Measurements from ENCODE around the gene RRP8. TPM values are rescaled to one million over a fixed set of nuclear protein-coding genes. Genes with fewer than 3 reads are reported as not detected.

Gene RRP8
- total RNA-seq, 1 donor from 2014 or later: 11.3 TPM

- DNase-seq: no peak
These were observed 3.5 kb downstream of the RRP8 start for GRCh38 chr11:6599881-6600390.

- no peak for DNase-seq
These were observed 4.0 kb downstream of the RRP8 start for GRCh38 chr11:6599449-6599848.

GRCh38 chr11:6598555-6598954 lies 4.9 kb downstream of the RRP8 start:
- no peak for DNase-seq

GRCh38 chr11:6596239-6596877 lies 7.1 kb downstream of the RRP8 start:
- no peak for DNase-seq

GRCh38 chr11:6594142-6594768 lies 9.2 kb downstream of the RRP8 start:
- no peak for DNase-seq

DNA sequence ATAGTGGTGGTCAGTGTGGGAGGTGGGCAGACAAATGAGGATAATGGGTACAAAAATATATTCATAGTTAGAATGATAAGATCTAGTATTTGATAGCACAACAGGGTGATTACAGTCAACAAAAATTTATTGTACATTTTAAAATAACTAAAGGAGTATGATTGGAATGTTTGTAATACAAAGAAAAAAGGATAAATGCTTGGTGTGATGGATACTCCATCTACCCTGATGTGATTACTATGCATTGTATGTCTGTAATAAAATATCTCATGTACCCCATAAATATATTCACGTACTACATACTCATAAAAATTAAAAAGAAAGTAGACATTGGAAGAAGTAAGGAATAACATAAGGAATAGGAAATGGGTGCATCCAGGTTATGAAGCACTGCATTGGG lies 15.4 kb downstream of the RRP8 start:
- no peak for DNase-seq

GRCh38 chr11:6587360-6587953 lies 16.0 kb downstream of the RRP8 start:
- DNase-seq: no peak

- no peak for DNase-seq
These were observed 16.7 kb downstream of the RRP8 start for GRCh38 chr11:6586434-6587359.

DNA sequence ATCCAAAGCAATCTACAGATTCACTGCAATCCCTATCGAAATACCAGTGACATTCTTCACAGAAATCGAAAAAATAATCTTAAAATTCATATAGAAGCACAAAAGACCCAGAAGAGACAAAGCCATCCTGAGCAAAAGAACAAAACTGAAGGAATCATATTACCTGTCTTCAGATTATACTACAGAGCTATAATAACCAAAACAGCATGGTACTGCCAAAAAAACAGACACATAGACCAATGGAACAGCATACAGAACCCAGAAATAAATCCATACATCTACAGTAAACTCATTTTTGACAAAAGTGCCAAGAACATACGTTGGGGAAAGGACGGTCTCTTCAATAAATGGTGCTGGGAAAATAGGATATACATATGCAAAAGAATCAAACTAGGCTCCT lies 18.9 kb downstream of the RRP8 start:
- no peak for DNase-seq

- no peak for DNase-seq
These were observed 19.8 kb downstream of the RRP8 start for GRCh38 chr11:6583584-6583983.

DNA sequence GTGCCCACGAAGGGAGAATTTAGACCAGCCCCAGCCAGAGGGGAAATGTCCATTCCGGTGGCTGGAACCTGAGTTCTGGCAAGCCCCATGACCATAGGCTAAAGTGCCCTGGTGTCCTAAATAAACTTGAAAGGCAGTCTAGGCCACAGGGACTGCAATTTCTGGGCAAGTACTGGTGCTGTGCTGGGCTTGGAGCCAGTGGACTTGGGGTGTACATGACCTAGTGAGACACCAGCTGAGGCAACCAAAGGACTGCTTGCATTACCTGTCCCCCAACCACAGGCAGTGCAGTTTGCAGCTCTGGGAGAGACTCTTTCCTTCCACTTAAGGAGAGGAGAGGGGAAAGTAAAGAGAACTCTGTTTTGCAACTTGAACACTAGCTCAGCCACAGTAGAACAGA lies 23.7 kb downstream of the RRP8 start:
- no peak for DNase-seq

- no peak for DNase-seq
These were observed 25.3 kb downstream of the RRP8 start for GRCh38 chr11:6578134-6578533.

DNA sequence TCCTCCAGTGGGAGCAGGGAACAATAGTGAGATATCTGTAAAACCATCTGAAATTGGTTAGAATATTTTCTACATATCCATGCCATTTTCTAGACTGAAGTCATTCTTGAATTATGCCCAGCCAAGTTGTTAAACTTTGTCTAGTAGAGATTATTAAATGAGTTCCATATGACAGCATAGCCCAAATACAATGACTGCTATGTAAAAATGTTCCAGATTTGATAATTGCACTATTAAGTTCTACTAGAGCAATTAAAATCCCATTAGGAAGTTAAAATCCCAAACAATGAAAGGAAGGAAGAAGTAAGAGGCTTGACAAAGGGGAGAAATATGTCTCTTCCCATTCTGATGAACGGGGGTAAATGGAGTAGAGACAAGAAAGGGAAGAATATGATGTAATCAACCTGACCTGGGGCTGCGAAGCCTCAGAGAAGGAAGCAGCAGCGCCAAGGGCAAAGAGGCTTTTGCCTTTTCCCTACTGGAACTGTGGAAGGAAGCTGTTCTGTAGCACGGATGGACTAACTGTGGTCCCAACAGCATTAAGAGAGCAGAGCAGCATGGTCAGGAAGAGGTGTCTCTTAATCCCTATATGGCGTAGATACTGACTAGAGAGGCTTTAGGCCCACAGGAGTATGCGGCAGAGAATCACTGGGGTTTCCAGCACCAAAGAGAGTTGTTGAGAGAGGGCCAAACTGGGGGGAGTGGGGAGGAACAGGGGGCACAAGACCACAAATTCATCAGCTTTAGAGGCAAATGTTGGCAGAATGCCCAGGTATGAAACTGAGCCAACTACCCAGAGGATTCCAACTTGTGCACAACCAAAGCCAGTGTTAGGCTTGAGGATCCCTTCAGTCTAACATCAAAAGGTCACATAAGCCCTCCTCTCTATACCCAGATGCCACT lies 26.7 kb downstream of the RRP8 start:
- peak; percentile 93 for DNase-seq

DNA sequence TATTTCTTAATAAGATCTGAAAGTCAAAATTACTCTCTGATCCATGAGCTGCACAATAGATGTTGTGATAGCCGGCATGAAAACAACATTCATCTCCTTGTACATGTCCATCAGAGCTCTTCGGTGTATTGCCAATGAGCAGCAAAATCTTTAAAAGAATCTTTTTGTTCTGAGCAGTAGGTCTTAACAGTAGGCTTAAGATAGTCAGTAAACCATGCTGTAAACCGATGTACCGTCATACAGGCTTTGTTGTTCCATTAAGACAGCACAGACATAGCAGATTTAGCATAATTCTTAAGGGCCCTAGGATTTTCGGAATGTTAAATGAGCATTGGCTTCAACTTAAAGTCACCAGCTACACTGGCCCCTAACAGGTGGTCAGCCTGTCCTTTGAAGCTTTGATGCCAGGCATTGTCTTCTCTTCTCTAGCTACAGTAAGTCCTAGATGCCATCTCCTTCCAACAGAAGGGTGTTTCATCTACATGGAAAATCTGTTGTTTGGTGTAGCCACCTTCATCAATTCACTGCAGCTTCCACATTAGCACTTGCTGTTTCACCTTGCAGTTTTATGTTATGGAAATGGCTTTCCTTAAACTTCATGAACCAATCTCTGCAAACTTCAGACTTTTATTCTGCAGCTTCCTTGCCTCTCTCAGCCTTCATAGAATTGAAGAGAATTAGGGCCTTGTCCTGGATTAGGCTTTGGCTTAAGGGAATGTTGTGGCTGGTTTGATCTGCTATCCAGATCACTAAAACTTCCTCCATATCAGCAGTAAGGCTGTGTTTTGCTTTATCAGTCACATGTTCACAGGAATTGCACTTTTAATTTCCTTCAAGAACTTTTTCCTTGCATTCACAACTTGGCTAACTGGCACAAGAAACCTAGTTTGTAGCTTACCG lies 28.4 kb downstream of the RRP8 start:
- DNase-seq: no peak

DNA sequence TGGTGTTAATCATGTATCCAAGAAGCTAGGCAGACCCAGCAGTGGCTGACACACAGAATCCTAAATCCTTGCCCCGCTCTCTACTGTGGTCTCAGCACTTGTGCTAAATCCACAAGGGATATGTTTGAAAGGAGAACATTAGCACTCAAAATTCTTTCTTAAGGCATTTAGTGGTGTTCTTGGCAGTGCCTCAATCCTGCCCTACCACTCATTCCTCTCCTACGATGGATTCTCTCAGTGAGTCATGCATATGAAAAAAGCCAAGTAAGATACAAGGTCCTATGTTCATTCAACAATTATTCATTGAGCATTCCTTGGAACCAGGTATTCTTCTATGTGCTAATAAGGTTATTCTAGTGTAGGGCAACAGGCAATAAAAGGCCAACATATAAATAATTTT lies 31.2 kb downstream of the RRP8 start:
- no peak for DNase-seq

GRCh38 chr11:6571434-6572008 lies 31.9 kb downstream of the RRP8 start:
- DNase-seq: no peak

DNA sequence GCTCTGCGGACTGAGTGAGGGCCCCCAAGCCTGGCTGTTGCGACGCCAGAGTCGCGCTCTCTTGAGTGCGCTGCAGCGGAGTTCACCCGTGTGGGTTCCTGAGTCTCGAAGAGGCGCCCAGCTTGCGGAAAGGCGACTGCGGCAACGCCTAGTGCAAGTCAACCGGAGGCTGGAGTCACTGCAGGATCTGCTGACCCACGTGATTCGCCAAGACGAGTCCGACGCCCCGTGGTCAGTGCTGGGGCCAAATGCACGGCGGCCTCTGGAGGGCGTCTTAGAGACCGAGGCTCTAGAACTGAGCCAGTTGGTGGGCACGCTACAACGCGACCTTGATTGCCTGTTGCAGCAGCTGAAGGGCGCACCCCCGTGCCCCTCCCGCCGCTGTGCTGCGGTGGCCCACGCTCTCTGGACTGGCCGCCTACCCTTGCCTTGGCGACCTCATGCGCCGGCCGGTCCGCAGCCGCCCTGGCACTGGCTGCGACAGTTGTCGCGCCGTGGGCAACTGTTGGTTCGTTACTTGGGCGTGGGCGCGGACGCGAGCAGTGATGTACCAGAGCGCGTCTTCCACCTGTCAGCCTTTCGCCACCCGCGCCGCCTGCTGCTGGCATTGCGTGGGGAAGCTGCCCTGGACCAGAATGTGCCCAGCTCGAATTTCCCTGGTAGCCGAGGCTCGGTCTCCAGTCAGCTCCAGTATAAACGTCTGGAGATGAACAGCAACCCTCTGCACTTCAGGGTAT lies 32.6 kb downstream of the RRP8 start:
- DNase-seq: no peak

- no peak for DNase-seq
These were observed 33.7 kb downstream of the RRP8 start for GRCh38 chr11:6569706-6570105.

DNA sequence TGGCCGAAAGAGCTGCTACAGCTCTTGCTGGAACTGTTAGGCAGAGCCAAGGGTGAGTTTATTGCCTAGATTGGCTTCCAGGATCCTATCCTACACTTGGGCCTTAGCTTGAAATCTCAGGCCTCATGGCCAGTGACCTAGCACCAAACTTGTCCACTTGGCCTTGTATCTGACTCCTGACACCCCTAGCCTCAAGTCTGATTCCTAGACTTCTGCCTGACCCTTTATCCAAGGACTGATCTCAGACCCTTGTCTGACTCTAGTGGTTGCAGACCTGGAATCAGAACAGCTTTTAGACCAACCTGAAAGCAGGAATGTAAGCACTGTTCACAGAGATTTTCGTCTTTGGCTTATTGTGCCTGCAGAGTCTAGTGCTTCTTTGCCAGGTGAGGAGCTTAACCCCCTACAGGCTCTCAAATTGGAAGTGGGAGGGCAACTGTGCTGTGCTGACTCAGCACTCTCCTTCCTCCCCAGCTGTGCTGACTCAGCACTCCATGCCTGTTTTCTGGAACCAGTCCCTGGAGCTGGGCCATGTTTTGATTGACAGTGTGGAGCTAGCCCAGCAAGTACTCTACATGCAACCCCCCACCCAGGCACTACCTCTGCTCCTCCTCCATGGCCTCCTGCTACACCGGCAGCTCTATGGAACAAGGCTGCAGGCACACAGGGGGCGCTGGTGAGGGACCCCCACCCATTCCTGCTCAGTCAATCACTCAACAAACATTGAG lies 35.1 kb downstream of the RRP8 start:
- DNase-seq: peak; percentile 29
